ENCODE measurements around the gene CCDC171. TPM values are rescaled to one million over a fixed set of nuclear protein-coding genes. Genes with fewer than 3 reads are reported as not detected.

CCDC171 gene
- total and polyA plus RNA-seq, 8 donors = 1.5 to 3.7 (median 2.7) TPM

GRCh38 chr9:15640121-15640520 is 87.3 kb downstream of the CCDC171 start:
- FAIRE-seq (no peak), ATAC-seq (no peak)

DNA sequence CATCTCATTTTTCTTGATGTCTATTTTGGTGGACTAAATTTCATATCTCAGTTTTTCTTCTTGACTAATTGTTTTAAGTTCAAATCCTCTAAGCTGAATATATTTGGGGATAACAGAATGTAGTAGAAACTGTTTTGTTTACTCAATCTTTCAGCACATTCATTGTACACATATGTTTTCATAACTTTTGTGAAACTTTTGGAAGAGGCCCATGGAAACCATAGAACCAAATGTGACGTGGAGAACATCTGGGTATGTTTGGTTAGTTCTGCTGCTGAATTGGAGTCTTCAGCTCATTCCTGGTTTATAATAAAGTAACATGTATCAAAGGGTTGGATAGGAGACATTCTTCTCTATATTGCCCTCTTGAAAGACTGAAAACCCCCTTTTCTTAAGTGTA is 88.4 kb downstream of the CCDC171 start:
- DNase-seq (no peak), ATAC-seq (no peak), FAIRE-seq (no peak)
- peaks cover 6 to 13% (median 9%) of the 10 kb centered on the region in 3 donors for H3K4me1 ChIP-seq
- no peaks in the 10 kb centered on the region for H3K9me3 ChIP-seq
- intact Hi-C loops (cut with DNase I) = no loop called here
- H3K27me3 ChIP-seq = no peaks in the 10 kb centered on the region
- H3K4me3 ChIP-seq = no peak overlapping the region
- no peak overlapping the region for H3K27ac ChIP-seq
- H3K36me3 ChIP-seq = no peaks in the 10 kb centered on the region
- TF ChIP-seq CTCF (IDR thresholded peaks at IDR 0.05) = no peak
- 51 to 55% methylated on average over 1 of the region's 1 CpG for WGBS, 2 donors

More at GRCh38 chr9:15640121-15640520, 87.3 kb downstream of the CCDC171 start:
- no peak overlapping the region for H3K27ac ChIP-seq
- intact Hi-C loops (cut with DNase I) = no loop called here
- WGBS, 2 donors = 19 to 29% methylated on average over 3 of the region's 3 CpGs
- H3K27me3 ChIP-seq = no peaks in the 10 kb centered on the region
- H3K36me3 ChIP-seq = no peaks in the 10 kb centered on the region
- DNase-seq = no peak
- H3K4me3 ChIP-seq = no peak overlapping the region
- no peak for TF ChIP-seq CTCF (IDR thresholded peaks at IDR 0.05)
- H3K9me3 ChIP-seq = no peaks in the 10 kb centered on the region
- H3K4me1 ChIP-seq = peaks cover 6 to 13% (median 9%) of the 10 kb centered on the region in 3 donors

GRCh38 chr9:15642369-15642962 is 89.6 kb downstream of the CCDC171 start:
- Histone ChIP-seq H3K4me3 (no peak overlapping the region), H3K36me3 (no peaks in the 10 kb centered on the region), H3K9me3 (no peaks in the 10 kb centered on the region), H3K27ac (no peak overlapping the region), H3K27me3 (no peaks in the 10 kb centered on the region), H3K4me1 (peaks cover 6 to 13% (median 9%) of the 10 kb centered on the region in 3 donors)
- peak in 3 of 4 donors; percentile 50 to 62 (median 57) for ATAC-seq
- DNase-seq = no peak
- WGBS, 2 donors = 34 to 45% methylated on average over 2 of the region's 2 CpGs
- FAIRE-seq = peak; percentile 78
- intact Hi-C loops (cut with DNase I) = no loop called here
- TF ChIP-seq CTCF (IDR thresholded peaks at IDR 0.05) = peak in 3 of 4 donors; percentile 25 to 28 (median 28)

GRCh38 chr9:15670246-15670645 is 117.4 kb downstream of the CCDC171 start:
- TF ChIP-seq CTCF (IDR thresholded peaks at IDR 0.05) = no peak
- Histone ChIP-seq H3K36me3 (no peaks in the 10 kb centered on the region), H3K4me1 (no peaks in the 10 kb centered on the region), H3K9me3 (no peaks in the 10 kb centered on the region), H3K27ac (no peak overlapping the region), H3K27me3 (no peaks in the 10 kb centered on the region), H3K4me3 (no peak overlapping the region)
- FAIRE-seq = no peak
- no peak for DNase-seq
- intact Hi-C loops (cut with DNase I) = no loop called here
- no peak for ATAC-seq

DNA sequence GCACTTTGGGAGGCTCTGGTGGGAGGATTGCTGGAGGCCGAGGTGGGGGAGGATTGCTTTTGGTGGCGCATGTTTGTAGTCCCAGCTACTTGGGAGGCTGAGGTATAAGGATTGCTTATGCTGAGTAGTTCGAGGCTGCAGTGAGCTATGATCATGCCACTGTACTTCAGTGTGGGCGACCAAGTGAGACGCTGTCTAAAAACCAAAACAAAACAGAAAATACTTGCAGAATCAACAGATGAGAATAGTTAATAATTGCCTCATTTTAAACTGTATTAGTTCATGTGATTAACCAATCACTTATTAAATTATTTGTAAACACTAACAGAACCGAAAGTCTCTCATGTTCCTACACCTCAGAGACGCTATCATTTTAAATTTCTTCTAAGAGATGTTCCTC is 118.1 kb downstream of the CCDC171 start:
- H3K9me3 ChIP-seq = no peaks in the 10 kb centered on the region
- no peak for ATAC-seq
- intact Hi-C loops (cut with DNase I) = no loop called here
- no peaks in the 10 kb centered on the region for H3K27me3 ChIP-seq
- no peaks in the 10 kb centered on the region for H3K36me3 ChIP-seq
- DNase-seq = no peak
- no peak overlapping the region for H3K27ac ChIP-seq
- H3K4me1 ChIP-seq = no peaks in the 10 kb centered on the region
- no peak for FAIRE-seq
- no peak for TF ChIP-seq CTCF (IDR thresholded peaks at IDR 0.05)
- no peak overlapping the region for H3K4me3 ChIP-seq
- WGBS, 2 donors = 97 to 98% methylated on average over 7 of the region's 7 CpGs
